HG03565 (cell line): ENCODE results near the gene ERC2.
"Not testable (repeated sequence)": the region's sequence is repeated elsewhere in the genome, so short reads cannot be mapped to it uniquely, and the experiment has no call there.

Source experiments
- ATAC-seq: cut with Tn5 transposase; IDR thresholded peaks from one replicate; pipeline ENCODE4 v1.9.1; 2021; ENCODE audit warnings: mild to moderate bottlenecking, moderate library complexity; ENCODE audit not compliant: unreplicated experiment

Gene ERC2

GRCh38 chr3:56015374-56015773, 452.9 kb downstream of the ERC2 start:
- not testable (repeated sequence) for ATAC-seq

DNA sequence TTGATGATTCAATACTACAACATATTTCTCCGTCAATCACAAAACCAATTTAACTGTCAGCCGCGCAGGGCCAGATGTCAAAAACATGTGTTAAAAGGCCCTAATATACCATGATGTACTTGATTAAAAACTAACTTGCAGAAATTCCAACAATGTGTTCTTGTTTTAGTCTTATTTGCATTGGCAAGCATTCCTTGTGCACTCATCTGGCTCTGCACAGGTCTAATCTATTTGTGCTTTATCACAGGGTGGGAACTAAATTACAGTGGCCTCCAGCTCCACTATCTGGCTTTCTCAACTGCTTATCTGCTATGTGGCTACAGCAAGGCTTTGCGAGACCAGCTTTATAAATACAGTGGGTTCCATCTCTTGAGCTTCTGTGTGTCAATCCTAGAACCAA, 455.5 kb downstream of the ERC2 start:
- ATAC-seq = no peak

DNA sequence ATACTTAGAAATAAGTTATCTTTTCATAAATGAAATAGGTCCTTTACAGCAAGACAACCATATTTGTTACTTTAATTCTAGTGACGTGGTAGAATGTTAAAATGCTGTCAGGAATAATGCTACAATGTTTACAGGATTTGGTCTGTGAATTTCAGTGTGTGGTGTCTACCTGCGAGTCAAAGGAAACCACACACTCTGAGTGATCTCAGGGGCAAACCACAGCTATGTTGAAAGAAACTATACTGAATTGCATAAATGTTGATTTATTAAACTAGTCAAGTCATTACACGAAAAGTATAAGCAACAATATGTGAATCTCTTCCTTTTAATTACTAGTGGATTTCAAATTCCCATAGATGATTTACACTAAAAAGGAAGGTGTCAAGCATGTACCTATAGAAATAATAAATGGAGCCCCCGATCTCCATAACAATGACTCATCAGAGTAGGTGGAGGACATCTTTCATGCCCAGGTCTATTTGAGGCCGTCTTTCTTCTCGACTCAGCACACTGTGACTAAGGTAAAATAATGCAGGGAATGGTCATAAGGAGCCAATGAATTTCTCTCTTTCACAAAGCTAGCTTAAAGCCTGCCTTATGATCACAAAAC, 463.0 kb downstream of the ERC2 start:
- ATAC-seq = no peak

DNA sequence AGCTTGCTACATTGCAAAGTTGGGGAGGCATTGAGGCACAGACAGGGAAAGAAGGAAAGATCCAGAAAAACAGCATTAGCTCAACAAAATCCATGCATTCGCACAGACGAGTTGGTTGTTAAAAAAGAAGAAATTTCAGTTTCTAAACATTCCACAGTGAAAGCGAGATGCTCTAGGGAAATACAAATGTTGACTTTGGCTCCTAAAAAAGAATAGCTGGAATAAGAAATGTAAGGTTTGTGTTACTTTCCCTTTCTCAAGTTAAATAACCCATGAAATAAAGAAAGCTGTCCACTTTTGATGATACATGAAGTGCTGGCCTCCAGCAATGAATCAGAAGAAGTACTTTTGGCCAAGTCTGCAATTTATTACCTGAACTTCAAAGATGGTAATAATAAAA, 465.1 kb downstream of the ERC2 start:
- ATAC-seq = no peak

DNA sequence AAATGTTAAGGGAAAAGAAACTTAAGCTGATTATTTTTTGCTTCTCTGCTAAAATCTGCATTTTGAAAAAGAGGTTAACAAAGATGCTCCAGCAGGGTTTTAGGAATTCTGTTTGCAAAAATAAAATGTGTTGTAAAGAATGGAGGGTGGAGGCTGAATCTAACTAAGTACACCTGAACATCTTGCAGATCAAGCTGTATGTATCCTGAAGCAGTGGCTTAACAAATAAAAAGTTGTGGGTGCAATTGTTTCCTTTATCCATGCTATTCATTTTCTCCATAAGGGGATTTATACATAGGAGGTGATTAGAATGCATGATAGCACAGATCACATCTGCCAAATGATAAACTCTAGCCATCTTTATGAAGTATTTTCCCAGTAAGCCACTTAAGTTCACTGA, 466.3 kb downstream of the ERC2 start:
- no peak for ATAC-seq

- no peak for ATAC-seq
These were observed 466.7 kb downstream of the ERC2 start for GRCh38 chr3:56001537-56001936.

- no peak for ATAC-seq
These were observed 478.9 kb downstream of the ERC2 start for GRCh38 chr3:55989366-55989765.

GRCh38 chr3:55988905-55989304, 479.4 kb downstream of the ERC2 start:
- no peak for ATAC-seq

DNA sequence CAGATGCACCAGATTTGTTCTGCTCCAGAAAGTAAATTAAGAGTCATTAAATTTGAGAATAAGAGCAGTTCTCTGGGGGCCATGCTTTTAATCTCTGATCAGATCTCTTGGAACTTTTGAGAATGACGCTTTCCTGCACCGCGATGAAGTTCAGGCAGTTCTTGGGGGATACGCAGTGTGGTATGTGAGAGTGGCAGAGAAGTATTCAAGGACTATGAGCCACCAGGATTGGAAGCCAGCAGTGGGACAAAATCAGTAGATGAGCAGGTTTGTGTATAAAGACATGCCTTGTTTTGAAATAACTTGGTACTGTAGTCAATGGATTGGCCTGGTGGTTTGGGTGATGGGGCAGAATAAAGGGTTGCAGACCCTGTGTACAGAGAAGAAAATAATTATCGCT, 483.6 kb downstream of the ERC2 start:
- no peak for ATAC-seq

DNA sequence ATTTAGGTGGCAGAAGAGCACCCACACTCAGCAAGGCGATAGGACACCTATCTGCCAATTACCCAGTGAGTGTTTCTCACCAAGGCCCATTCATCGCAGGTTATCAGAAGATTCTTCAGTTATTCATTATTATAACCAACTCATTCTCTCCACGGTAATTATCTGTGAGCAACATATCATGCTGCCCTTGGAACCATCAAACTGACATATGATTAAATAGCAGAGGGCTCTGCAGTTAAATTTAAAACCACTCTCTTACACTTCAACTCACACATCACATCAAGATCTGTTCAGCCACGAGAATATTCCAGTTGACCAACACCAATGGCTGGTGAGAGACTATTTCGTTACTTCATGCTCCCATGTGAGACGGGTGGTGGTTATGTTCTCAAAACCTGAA, 489.3 kb downstream of the ERC2 start:
- no peak for ATAC-seq

- ATAC-seq = no peak
These were observed 493.7 kb downstream of the ERC2 start for GRCh38 chr3:55974421-55975165.

- ATAC-seq = no peak
These were observed 498.6 kb downstream of the ERC2 start for GRCh38 chr3:55969634-55970033.

DNA sequence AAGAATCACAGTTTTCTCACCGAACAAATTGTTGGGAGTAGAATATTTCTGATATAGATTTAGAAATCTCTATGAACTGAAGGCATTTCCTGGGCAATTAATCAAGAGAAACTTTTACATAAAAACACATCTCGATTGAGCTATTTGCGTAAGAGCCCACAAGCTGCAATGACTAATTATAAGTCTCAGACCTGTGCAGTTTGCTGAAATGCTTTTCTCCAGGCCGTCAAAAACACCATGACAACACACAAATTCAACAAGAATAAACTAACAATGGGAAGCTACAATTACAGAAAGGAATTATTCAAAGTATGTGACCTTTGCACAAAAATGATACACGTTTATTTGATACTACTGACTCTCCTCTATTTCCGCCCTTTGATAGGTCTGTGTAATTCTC, 499.9 kb downstream of the ERC2 start:
- ATAC-seq = no peak

- ATAC-seq = no peak
These were observed 501.7 kb downstream of the ERC2 start for GRCh38 chr3:55966566-55966965.

- no peak for ATAC-seq
These were observed 502.5 kb downstream of the ERC2 start for GRCh38 chr3:55965776-55966175.

GRCh38 chr3:55964491-55964985, 503.7 kb downstream of the ERC2 start:
- ATAC-seq = no peak

DNA sequence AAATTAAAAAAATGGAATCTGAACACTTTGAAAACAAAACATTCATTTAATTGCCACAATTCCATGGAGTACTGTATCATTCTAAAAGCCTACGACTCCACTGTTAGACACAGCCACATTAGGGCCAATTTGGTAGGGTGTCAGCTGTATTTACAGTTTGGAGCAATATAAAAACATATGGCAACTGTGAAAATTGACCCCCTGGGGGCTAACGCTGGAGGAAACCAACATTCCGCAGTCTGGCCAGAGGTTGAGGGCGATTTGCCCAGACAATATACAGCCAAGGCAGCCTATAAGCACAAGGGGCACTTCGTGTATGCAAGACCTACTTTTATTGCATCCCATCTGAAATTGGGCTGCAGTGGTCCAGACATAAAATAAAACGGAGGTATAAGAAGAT, 504.7 kb downstream of the ERC2 start:
- ATAC-seq = no peak

DNA sequence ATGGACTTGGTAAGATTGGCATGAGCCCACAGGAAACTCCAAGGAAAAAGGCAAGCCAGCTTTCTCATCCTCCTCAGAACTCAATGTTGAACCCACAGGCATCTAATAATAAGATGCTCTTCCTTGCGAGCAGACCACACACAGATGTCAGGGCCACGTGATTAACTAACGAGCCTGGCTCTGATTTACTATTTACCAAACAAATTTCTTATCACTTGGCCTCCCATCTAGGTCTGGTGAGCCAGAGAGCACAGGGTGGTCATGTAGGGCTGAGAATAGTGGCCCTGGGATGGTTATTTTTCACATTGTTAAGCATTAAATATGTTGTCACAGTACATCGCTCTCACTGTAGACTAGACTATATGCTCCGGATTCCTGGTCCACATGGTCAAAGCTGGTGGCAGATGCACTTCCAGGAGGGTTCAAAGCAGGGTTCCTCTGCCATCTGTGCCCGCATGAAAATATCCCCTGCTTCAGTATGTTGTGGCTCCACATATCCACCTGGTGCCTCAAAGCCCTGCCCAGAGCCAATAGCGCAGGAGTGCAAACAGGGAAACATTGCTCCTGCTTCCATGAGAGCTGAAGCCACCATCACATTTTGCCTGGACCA, 508.7 kb downstream of the ERC2 start:
- ATAC-seq = no peak

DNA sequence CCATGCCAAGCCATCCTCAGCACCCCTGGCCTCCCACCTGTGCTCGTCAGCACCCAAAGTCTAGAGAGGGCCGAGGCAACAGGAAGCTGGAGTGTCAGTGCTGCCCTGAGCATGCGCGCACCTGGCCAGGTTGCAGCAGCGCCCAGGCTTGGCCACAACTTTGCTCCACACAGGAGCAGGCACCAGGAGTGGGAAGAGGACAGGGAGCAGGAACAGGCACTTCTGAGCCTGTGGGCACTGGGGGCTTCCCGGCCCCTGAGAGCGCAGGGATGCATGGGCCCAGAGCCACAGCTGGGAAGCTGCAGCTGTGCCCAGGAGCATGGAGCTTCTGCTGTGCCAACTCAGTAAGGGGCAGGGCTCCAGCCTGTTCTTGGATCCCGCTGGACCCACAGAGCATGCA, 509.7 kb downstream of the ERC2 start:
- no peak for ATAC-seq

DNA sequence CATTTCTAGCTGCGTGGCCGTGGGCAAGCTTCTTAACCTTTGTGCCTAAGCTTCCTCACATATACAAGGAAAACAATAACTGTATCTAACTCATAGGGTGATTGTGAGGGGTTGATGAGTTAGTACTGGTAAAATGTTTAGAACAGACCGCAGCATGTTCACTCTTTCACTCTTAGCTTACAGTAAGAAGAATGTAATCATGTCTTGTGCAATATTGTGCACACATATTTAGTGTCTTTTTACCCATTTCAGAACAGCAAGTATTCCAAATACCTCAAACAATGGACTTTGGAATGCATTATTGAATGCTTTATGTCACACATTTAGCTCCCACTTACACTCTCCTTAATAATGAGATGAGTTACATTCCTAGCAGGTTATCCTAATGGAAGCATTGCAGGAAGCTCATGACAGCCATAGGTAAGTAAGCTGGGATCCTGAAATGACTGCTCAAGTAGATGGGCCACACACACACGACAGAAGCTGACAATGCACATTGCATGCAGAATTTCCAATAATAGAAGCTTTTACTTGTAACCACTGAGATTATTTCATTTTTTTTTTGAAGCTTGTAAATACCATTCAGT, 512.3 kb downstream of the ERC2 start:
- no peak for ATAC-seq

- ATAC-seq = no peak
These were observed 516.9 kb downstream of the ERC2 start for GRCh38 chr3:55951388-55951787.

- ATAC-seq = no peak
These were observed 520.9 kb downstream of the ERC2 start for GRCh38 chr3:55947406-55947805.
